ENCODE data around the gene TAS2R40. TPM values are rescaled to one million over a fixed set of nuclear protein-coding genes. Genes with fewer than 3 reads are reported as not detected.

Gene TAS2R40
- total RNA-seq, 1 donor from 2014 or later, result not detected

DNA sequence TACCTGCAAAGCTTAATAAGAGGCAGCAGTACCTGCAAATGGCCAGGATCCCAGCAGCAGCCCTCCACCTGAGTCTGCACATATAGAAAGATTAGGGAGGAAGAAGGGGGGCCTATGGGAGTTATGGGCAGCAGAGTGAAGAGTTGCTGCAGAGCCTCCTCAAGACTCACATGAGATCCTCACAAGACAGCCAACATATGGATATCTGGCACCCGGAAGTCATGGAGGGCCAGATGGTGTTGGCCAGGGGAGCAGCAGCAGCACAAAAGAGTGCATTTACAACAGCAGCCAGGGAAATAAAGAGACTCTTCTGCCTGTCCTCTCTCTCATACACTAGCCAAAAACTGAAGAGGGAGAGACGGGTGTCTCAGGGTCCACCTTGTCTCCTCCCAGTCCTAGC is 4.0 kb upstream of the TAS2R40 start:
- no peaks in the 10 kb centered on the region for H4K20me1 ChIP-seq (ENCODE audit: low read depth)
- Mint-ChIP-seq H3K36me3 (no peaks in the 10 kb centered on the region), H3K27me3 (ENCODE audit: insufficient read depth, low read depth) (peaks cover 2% of the 10 kb centered on the region), H3K4me3 (no peak overlapping the region), H3K27ac (no peak overlapping the region), H3K4me1 (no peaks in the 10 kb centered on the region), H3K9me3 (no peaks in the 10 kb centered on the region)
- no peak for DNase-seq (ENCODE audit: low spot score)
- TF ChIP-seq EZH2phosphoT487 (IDR thresholded peaks at IDR 0.05) (no peak), EZH2 (IDR thresholded peaks at IDR 0.05) (no peak)
- TF ChIP-seq, protein P1, sequence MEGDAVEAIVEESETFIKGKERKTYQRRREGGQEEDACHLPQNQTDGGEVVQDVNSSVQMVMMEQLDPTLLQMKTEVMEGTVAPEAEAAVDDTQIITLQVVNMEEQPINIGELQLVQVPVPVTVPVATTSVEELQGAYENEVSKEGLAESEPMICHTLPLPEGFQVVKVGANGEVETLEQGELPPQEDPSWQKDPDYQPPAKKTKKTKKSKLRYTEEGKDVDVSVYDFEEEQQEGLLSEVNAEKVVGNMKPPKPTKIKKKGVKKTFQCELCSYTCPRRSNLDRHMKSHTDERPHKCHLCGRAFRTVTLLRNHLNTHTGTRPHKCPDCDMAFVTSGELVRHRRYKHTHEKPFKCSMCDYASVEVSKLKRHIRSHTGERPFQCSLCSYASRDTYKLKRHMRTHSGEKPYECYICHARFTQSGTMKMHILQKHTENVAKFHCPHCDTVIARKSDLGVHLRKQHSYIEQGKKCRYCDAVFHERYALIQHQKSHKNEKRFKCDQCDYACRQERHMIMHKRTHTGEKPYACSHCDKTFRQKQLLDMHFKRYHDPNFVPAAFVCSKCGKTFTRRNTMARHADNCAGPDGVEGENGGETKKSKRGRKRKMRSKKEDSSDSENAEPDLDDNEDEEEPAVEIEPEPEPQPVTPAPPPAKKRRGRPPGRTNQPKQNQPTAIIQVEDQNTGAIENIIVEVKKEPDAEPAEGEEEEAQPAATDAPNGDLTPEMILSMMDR (IDR thresholded peaks at IDR 0.05), result no peak
- H3K36me3 ChIP-seq, result no peaks in the 10 kb centered on the region
- no peaks in the 10 kb centered on the region for H3K27me3 ChIP-seq
- H3K4me3 ChIP-seq, result no peak overlapping the region
- no peaks in the 10 kb centered on the region for H3K9me3 ChIP-seq (ENCODE audit: low read depth)
- no peaks in the 10 kb centered on the region for H3K4me1 ChIP-seq
- H3K4me2 ChIP-seq, result no peak overlapping the region
- no peaks in the 10 kb centered on the region for H3F3A ChIP-seq (ENCODE audit: low read depth)
- H2AFZ ChIP-seq (replicated peaks), result no peak overlapping the region
- H3K9ac ChIP-seq, result no peak overlapping the region
- H3K79me2 ChIP-seq (ENCODE audit: low read depth), result no peaks in the 10 kb centered on the region
- no peak overlapping the region for H3K27ac ChIP-seq

DNA sequence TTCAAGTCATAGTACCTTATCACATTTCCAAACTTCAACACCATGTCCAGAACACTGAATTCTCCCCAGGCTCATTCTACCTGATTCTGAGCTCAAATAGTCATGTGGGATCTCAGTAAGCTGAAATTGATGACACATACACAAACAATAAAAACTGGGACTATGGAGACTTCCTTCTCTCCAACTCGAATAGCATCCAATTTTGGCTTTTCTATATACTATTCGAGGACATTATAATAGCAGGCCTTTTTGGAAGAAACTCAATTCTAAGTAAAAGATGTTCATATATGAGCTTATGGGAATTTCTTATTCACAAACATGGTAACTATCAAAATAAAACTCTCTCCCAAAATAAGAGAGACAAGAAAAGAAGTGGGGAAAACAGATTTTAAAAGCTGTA is 551 bp upstream of the TAS2R40 start:
- no peak for TF ChIP-seq EZH2phosphoT487 (IDR thresholded peaks at IDR 0.05)
- TF ChIP-seq EZH2 (IDR thresholded peaks at IDR 0.05), result no peak
- TF ChIP-seq, protein P1 (IDR thresholded peaks at IDR 0.05), result no peak

DNA sequence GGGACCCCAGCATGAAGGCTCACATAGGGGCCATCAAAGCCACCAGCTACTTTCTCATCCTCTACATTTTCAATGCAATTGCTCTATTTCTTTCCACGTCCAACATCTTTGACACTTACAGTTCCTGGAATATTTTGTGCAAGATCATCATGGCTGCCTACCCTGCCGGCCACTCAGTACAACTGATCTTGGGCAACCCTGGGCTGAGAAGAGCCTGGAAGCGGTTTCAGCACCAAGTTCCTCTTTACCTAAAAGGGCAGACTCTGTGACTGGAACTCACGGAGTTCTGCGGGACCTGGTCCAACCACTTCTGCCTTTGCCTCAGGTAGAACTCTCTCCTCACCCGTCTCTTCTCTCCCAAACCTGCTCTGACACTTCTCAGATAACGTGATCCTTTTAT is 945 bp downstream of the TAS2R40 start:
- Histone ChIP-seq H3K27ac (no peak overlapping the region), H4K20me1 (ENCODE audit: low read depth) (no peaks in the 10 kb centered on the region), H3K79me2 (ENCODE audit: low read depth) (no peaks in the 10 kb centered on the region), H3K27me3 (no peaks in the 10 kb centered on the region), H2AFZ (replicated peaks) (no peak overlapping the region), H3K9me3 (ENCODE audit: low read depth) (no peaks in the 10 kb centered on the region), H3K4me1 (no peaks in the 10 kb centered on the region), H3F3A (ENCODE audit: low read depth) (no peaks in the 10 kb centered on the region), H3K4me3 (no peak overlapping the region), H3K4me2 (no peak overlapping the region), H3K36me3 (no peaks in the 10 kb centered on the region), H3K9ac (no peak overlapping the region)
- Mint-ChIP-seq H3K4me1 (peaks cover 1% of the 10 kb centered on the region), H3K27me3 (ENCODE audit: insufficient read depth, low read depth) (peaks cover 6% of the 10 kb centered on the region), H3K4me3 (no peak overlapping the region), H3K9me3 (no peaks in the 10 kb centered on the region), H3K27ac (no peak overlapping the region), H3K36me3 (no peaks in the 10 kb centered on the region)
- no peak for TF ChIP-seq EZH2 (IDR thresholded peaks at IDR 0.05)
- TF ChIP-seq EZH2phosphoT487 (IDR thresholded peaks at IDR 0.05), result no peak
- TF ChIP-seq, protein P1 (IDR thresholded peaks at IDR 0.05), result no peak
- no peak for DNase-seq (ENCODE audit: low spot score)

More for the DNA sequence above, 551 bp upstream of the TAS2R40 start:
- H3K27ac ChIP-seq, result no peak overlapping the region
- Mint-ChIP-seq H3K27me3 (ENCODE audit: insufficient read depth, low read depth) (peaks cover 6% of the 10 kb centered on the region), H3K4me1 (no peaks in the 10 kb centered on the region), H3K27ac (no peak overlapping the region), H3K9me3 (no peaks in the 10 kb centered on the region), H3K36me3 (no peaks in the 10 kb centered on the region), H3K4me3 (no peak overlapping the region)
- no peaks in the 10 kb centered on the region for H3K79me2 ChIP-seq (ENCODE audit: low read depth)
- no peaks in the 10 kb centered on the region for H3K4me1 ChIP-seq
- no peaks in the 10 kb centered on the region for H3K27me3 ChIP-seq
- no peak overlapping the region for H3K9ac ChIP-seq
- H3K4me3 ChIP-seq, result no peak overlapping the region
- no peak for DNase-seq (ENCODE audit: low spot score)
- H3K36me3 ChIP-seq, result no peaks in the 10 kb centered on the region
- H2AFZ ChIP-seq (replicated peaks), result no peak overlapping the region
- no peaks in the 10 kb centered on the region for H4K20me1 ChIP-seq (ENCODE audit: low read depth)
- H3F3A ChIP-seq (ENCODE audit: low read depth), result no peaks in the 10 kb centered on the region
- no peak overlapping the region for H3K4me2 ChIP-seq
- H3K9me3 ChIP-seq (ENCODE audit: low read depth), result no peaks in the 10 kb centered on the region

Data from neural progenitor cell (in vitro differentiated cells).